K562 (cell line): ENCODE data around the gene CD248. TPM values are rescaled to one million over a fixed set of nuclear protein-coding genes. Genes with fewer than 3 reads are reported as not detected.

ENCODE experiments used
- ATAC-seq: fragments of 200-7000 bp; cut with Tn5 transposase; 3 replicates; pipeline ENCODE4 v1.9.1; 2020; ENCODE audit warnings: moderate library complexity
- BruUV-seq: library from RNA; stranded (reverse); fragments of 400-500 nt; replicated peaks from 2 replicates; lab custom pipeline; 2021; lab: Mats Ljungman, UMichigan
- CTCF ChIA-PET: fragments of 300-600 bp; formaldehyde crosslinking; extraction: SDS; loops from one replicate; lab custom pipeline; 2021; ENCODE audit warnings: low intra/inter-chr PET ratio; lab: Yijun Ruan, JAX
- POLR2A ChIA-PET: fragments of 300-600, 350-650 bp; sonication (Branson Sonifier 250); formaldehyde crosslinking; extraction: SDS; loops from one replicate; lab custom pipeline; 2021; ENCODE audit warnings: antibody characterized with exemption, inconsistent platforms; lab: Yijun Ruan, JAX
- DNase-seq, 4 experiments: peaks; one replicate each; pipeline versions ENCODE4 v3.0.0 to v3.0.0-alpha.2; 2011 to 2018; ENCODE audit warnings: low spot score in 3 of 4, mixed read lengths in 3 of 4; ENCODE audit errors: extremely low read depth in 1 of 4
- FAIRE-seq: peaks from 2 replicates; lab custom pipeline; 2011; peaks lifted over from hg19 to GRCh38; lab: Jason Lieb, UNC
- H2AFZ ChIP-seq: 2 replicates; pipeline ENCODE4 v1.6.0; 2011; ENCODE audit warnings: low read depth, low read length, control low read depth, inconsistent platforms
- H3K27ac ChIP-seq: fragments of 200-600 bp; 3 replicates; pipeline ENCODE4 v1.8.0; 2011; ENCODE audit warnings: low read depth, mild to moderate bottlenecking, control low read depth, inconsistent platforms, low read length, moderate library complexity, mixed read lengths; ENCODE audit errors: extremely low read depth
- H3K27me3 ChIP-seq, 2 experiments: fragments of 300-600 bp in 1 of 2; 2 replicates in 1 of 2; 3 replicates in 1 of 2; pipeline versions ENCODE4 v1.6.0 to v1.8.0; 2011; ENCODE audit warnings: inconsistent platforms in 2 of 2, low read length in 2 of 2, mild to moderate bottlenecking in 1 of 2, mixed read lengths in 1 of 2, moderate library complexity in 1 of 2; ENCODE audit not compliant: control insufficient read depth in 2 of 2, insufficient read depth in 2 of 2
- H3K36me3 ChIP-seq: fragments of 300-600 bp; 3 replicates; pipeline ENCODE4 v1.8.0; 2011; ENCODE audit warnings: mild to moderate bottlenecking, low read length, inconsistent platforms; ENCODE audit not compliant: control insufficient read depth, insufficient read depth
- H3K4me1 ChIP-seq, 2 experiments: fragments of 200-600 bp in 1 of 2; replicated peaks in 1 of 2; 2 replicates in 1 of 2; 3 replicates in 1 of 2; pipeline versions ENCODE4 v1.5.1 to v1.8.0; 2011; ENCODE audit warnings: inconsistent platforms in 2 of 2, low read length in 2 of 2, mild to moderate bottlenecking in 1 of 2, mixed read lengths in 1 of 2, moderate library complexity in 1 of 2; ENCODE audit not compliant: control insufficient read depth in 2 of 2, insufficient read depth in 2 of 2
- H3K4me2 ChIP-seq: 2 replicates; pipeline ENCODE4 v1.6.1; 2011; ENCODE audit warnings: low read length, control low read depth, inconsistent platforms, mixed read lengths; ENCODE audit not compliant: insufficient read depth
- H3K4me3 ChIP-seq: fragments of 200-600 bp; sonication (generic), shearing (Covaris generic); 2 replicates; pipeline ENCODE4 v1.5.1; 2016; ENCODE audit warnings: control low read depth, inconsistent platforms
- H3K79me2 ChIP-seq: fragments of 200-600 bp; 3 replicates; pipeline ENCODE4 v1.8.0; 2011; ENCODE audit warnings: low read length, inconsistent platforms; ENCODE audit not compliant: control insufficient read depth, insufficient read depth
- H3K9ac ChIP-seq, 2 experiments: 2 replicates each; pipeline versions ENCODE4 v1.6.0 to v1.6.1; 2011; ENCODE audit warnings: low read depth in 2 of 2, low read length in 2 of 2, control low read depth in 1 of 2, inconsistent platforms in 1 of 2, mild to moderate bottlenecking in 1 of 2, mixed read lengths in 1 of 2; ENCODE audit not compliant: insufficient read depth in 1 of 2
- H3K9me1 ChIP-seq: one replicate; pipeline ENCODE4 v1.6.0; 2011; ENCODE audit warnings: inconsistent platforms, mild to moderate bottlenecking, low read length, moderate library complexity; ENCODE audit not compliant: control insufficient read depth, insufficient read depth
- H3K9me3 ChIP-seq: replicated peaks from 2 replicates; pipeline ENCODE4 v1.5.1; 2011; ENCODE audit warnings: low read depth, low read length, inconsistent platforms; ENCODE audit not compliant: control insufficient read depth, insufficient read depth
- H4K20me1 ChIP-seq: replicated peaks from 2 replicates; pipeline ENCODE4 v1.6.1; 2011; ENCODE audit warnings: low read length, inconsistent platforms, mixed read lengths; ENCODE audit not compliant: control insufficient read depth, insufficient read depth
- CEBPB ChIP-seq: fragments of 450-650 bp; IDR thresholded peaks from 2 replicates; pipeline ENCODE4 v1.6.1; 2016; ENCODE audit warnings: missing genetic modification characterization, missing compliant biosample characterization
- NBN ChIP-seq: fragments of 450-650 bp; IDR thresholded peaks from 2 replicates; pipeline ENCODE4 v1.6.1; 2016; ENCODE audit warnings: low read depth, mild to moderate bottlenecking
- NRF1 ChIP-seq, 2 experiments: fragments of 450-650 bp; IDR thresholded peaks in 1 of 2; conservative IDR thresholded peaks in 1 of 2; 2 replicates each; pipeline ENCODE4 v1.6.1; 2014; ENCODE audit warnings: mild to moderate bottlenecking in 2 of 2
- SETDB1 ChIP-seq: IDR thresholded peaks from one replicate; pipeline ENCODE4 v1.6.1; 2012; ENCODE audit warnings: low read length, control low read depth, inconsistent platforms
- THRAP3 ChIP-seq: fragments of 450-650 bp; IDR thresholded peaks from 2 replicates; pipeline ENCODE4 v1.6.1; 2016; ENCODE audit warnings: mild to moderate bottlenecking, inconsistent platforms, borderline replicate concordance
- ZNF780A ChIP-seq: fragments of 250-450 bp; sonication (Bioruptor Pico); IDR thresholded peaks from 2 replicates; pipeline ENCODE4 v1.5.0; 2021; ENCODE audit warnings: mild to moderate bottlenecking
- ZSCAN32 ChIP-seq: fragments of 450-650 bp; formaldehyde crosslinking; IDR thresholded peaks from 2 replicates; pipeline ENCODE4 v1.4.0; 2020; ENCODE audit warnings: mild to moderate bottlenecking, moderate library complexity
- WGBS: fragments of 100-300 bp; shearing (Covaris generic); methylation state at CpG from one replicate; pipeline ENCODE4 v1.1.6; 2016; ENCODE audit warnings: low coverage, mixed read lengths; ENCODE audit not compliant: insufficient coverage; ENCODE audit errors: missing lambda C conversion rate; 5-methylcytosine and 5-hydroxymethylcytosine counted together
- in situ Hi-C: fragments of 300-500 bp; cut with MboI; formaldehyde crosslinking; loops from 4 replicates; pipeline ENCODE4 v1.15.0; 2018; ENCODE audit warnings: inconsistent platforms, mixed read lengths
- intact Hi-C: fragments of 100-400 bp; cut with micrococcal nuclease; formaldehyde crosslinking; loops from 2 replicates; pipeline ENCODE4 v1.14.2; 2022
- polyA plus RNA-seq, 8 experiments: library from polyadenylated mRNA; depleted of rRNA in 4 of 8; stranded (reverse) in 5 of 8; unstranded in 3 of 8; fragments of >200 nt; fragmentation: Nextera tagmentation in 2 of 8; fragmentation: Illumina TruSeq in 1 of 8; extraction: Ambion mirVana in 2 of 8; extraction: Trizol in 1 of 8; gene quantifications; 2 replicates each; pipeline versions ENCODE4 v1.2.1 to v1.2.3, GENCODE V29; 2011 to 2014; ENCODE audit warnings: inconsistent platforms in 1 of 8, missing spikeins in 1 of 8
- total RNA-seq, 7 experiments: library from RNA; depleted of rRNA in 6 of 7; stranded (reverse); fragments of >200 nt in 6 of 7; fragmentation: Illumina TruSeq in 2 of 7; extraction: Trizol in 2 of 7; gene quantifications; 2 replicates each; pipeline versions ENCODE4 v1.2.1 to v1.2.3, GENCODE V29; 2011 to 2021; ENCODE audit warnings: low replicate concordance in 1 of 7

Gene CD248
- total and polyA plus RNA-seq, 9 of the 15 experiments (the other 6 are each of a cell fraction or from before 2014, with no cell fraction given), result 0.09 TPM; not detected in 8

DNA sequence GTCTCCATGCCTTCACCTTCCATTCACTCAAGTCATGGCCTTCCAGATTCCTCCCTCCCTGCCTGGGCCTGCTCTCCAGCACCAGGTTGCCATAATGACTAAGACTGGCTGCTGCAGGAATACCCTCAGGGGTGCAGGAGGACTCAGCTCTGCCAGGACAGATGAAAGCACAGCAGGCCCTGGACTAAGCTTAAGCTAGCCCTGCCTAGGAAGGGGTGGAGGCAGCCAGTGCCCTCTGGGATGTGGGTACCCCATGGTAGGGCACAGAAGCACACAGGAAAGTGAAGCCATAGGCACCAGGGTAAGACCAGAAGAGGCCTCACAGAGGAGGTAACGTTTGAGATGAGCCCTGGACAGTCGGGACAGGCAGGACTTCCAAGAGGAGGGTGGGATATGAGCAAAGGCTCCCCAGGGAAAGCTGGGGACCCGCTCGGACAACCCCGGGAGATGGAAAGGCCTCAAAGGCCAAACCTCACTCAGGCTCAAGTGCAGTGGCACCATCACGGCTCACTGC, 22.4 kb upstream of the CD248 start:
- 75% methylated on average over 6 of the region's 6 CpGs for WGBS
- Histone ChIP-seq H3K9me3 (no peaks in the 10 kb centered on the region), H3K4me3 (no peak overlapping the region), H3K9ac (peak overlapping the region in 1 of 2 experiments; percentile 43; a peak in 1 of 4 replicates), H3K36me3 (peaks cover 61% of the 10 kb centered on the region; the same call in 2 of the 3 replicates), H3K4me1 (peaks cover 17 to 34% of the 10 kb centered on the region in 2 experiments), H4K20me1 (peaks cover 3% of the 10 kb centered on the region; the same call in 1 of the 2 replicates), H2AFZ (no peak overlapping the region), H3K27ac (no peak overlapping the region), H3K4me2 (no peak overlapping the region)
- no TSS peak for BruUV-seq
- CTCF ChIA-PET, result no interaction called here
- in situ Hi-C loops (no loop called here), intact Hi-C loops (no loop called here)
- ATAC-seq, result no peak
- no peak for FAIRE-seq
- TF ChIP-seq CEBPB, result no peak
- TF ChIP-seq SETDB1, result no peak
- TF ChIP-seq NBN, result no peak
- TF ChIP-seq THRAP3, result no peak
- no peak for TF ChIP-seq ZNF780A (CRISPR knock-in tag)
- TF ChIP-seq ZSCAN32 (CRISPR knock-in tag), result no peak
- TF ChIP-seq NRF1 (conservative IDR thresholded peaks at IDR 0.05 in 1 of 2, IDR thresholded peaks at IDR 0.05 in 1 of 2), result no peak
- TF ChIP-seq, all 486 proteins: peak for 0
- POLR2A ChIA-PET, result interaction anchor here (0.7 to 1.0 kb wide), 2 partner anchors 9 to 991 kb away, joined by 3 to 4 read pairs; no protein-coding TSS in a partner anchor
- no peak for DNase-seq
- H3K9me1 ChIP-seq, result no peaks in the 10 kb centered on the region
- peaks cover 12% of the 10 kb centered on the region for H3K79me2 ChIP-seq
- H3K27me3 ChIP-seq, result no peaks in the 10 kb centered on the region
